NCI-H774 (cell line): Measurements from ENCODE around the gene MYRF.
A peak's percentile ranks its signal among the peaks of the same experiment; 100 is the strongest.

Experiments used
- DNase-seq: peaks from one replicate; lab custom pipeline; 2025; lab: John Stamatoyannopoulos, UW

Gene MYRF

GRCh38 chr11:61776561-61777075 lies 24.2 kb downstream of the MYRF start:
- no peak for DNase-seq

- no peak for DNase-seq
These were observed 25.0 kb downstream of the MYRF start for GRCh38 chr11:61777234-61778090.

GRCh38 chr11:61778357-61778886 lies 26.0 kb downstream of the MYRF start:
- DNase-seq, result no peak

GRCh38 chr11:61778920-61779650 lies 26.6 kb downstream of the MYRF start:
- DNase-seq, result no peak

- DNase-seq, result no peak
These were observed 27.5 kb downstream of the MYRF start for GRCh38 chr11:61779666-61780525.

- DNase-seq, result no peak
These were observed 28.2 kb downstream of the MYRF start for GRCh38 chr11:61780581-61781162.

GRCh38 chr11:61781585-61781984 lies 29.1 kb downstream of the MYRF start:
- DNase-seq, result no peak

- DNase-seq, result no peak
These were observed 29.9 kb downstream of the MYRF start for GRCh38 chr11:61782299-61782698.

- DNase-seq, result no peak
These were observed 30.4 kb downstream of the MYRF start for GRCh38 chr11:61782841-61783240.

- no peak for DNase-seq
These were observed 31.5 kb downstream of the MYRF start for GRCh38 chr11:61783717-61784505.

GRCh38 chr11:61784506-61784805 lies 32.0 kb downstream of the MYRF start:
- DNase-seq, result no peak

GRCh38 chr11:61785837-61786402 lies 33.5 kb downstream of the MYRF start:
- DNase-seq, result no peak

- no peak for DNase-seq
These were observed 35.6 kb downstream of the MYRF start for GRCh38 chr11:61787928-61788491.

- peak; percentile 59 for DNase-seq
These were observed 39.4 kb downstream of the MYRF start for GRCh38 chr11:61791737-61792309.

- peak; percentile 92 for DNase-seq
These were observed 40.1 kb downstream of the MYRF start, which contains the start of the genes FEN1 and TMEM258 for GRCh38 chr11:61792310-61793082. FEN1 (plus strand) TSS chr11:61792911; CDS start chr11:61795362, 2,451 bp downstream. TMEM258 (minus strand) TSS chr11:61792599; CDS start chr11:61792558, 41 bp downstream.

GRCh38 chr11:61793083-61793828 lies 40.8 kb downstream of the MYRF start:
- DNase-seq, result no peak

- DNase-seq, result no peak
These were observed 41.4 kb downstream of the MYRF start for GRCh38 chr11:61793829-61794204.

GRCh38 chr11:61794579-61794978 lies 42.1 kb downstream of the MYRF start:
- no peak for DNase-seq
